K562 (cell line): ENCODE results near the gene PPT1. TPM values are rescaled to one million over a fixed set of nuclear protein-coding genes. Genes with fewer than 3 reads are reported as not detected.

Experiments used
- BMI1 ChIP-seq: fragments of 150-350 bp; IDR thresholded peaks from 2 replicates; pipeline ENCODE4 v1.6.1; 2014; ENCODE audit warnings: low read length
- CBFA2T3 ChIP-seq: fragments of 450-650 bp; IDR thresholded peaks from 2 replicates; pipeline ENCODE4 v1.6.1; 2017
- ILF3 ChIP-seq: fragments of 450-650 bp; IDR thresholded peaks from 2 replicates; pipeline ENCODE4 v1.6.1; 2018; ENCODE audit warnings: antibody characterized with exemption, mild to moderate bottlenecking, moderate library complexity, borderline replicate concordance
- JUND ChIP-seq, 2 experiments: IDR thresholded peaks; 2 replicates in 1 of 2; 3 replicates in 1 of 2; pipeline ENCODE4 v1.6.1; 2011; ENCODE audit warnings: borderline replicate concordance in 2 of 2, low read depth in 2 of 2, low read length in 2 of 2, improper control_type of control experiment in 1 of 2, missing biosample characterization in 1 of 2, missing genetic modification characterization in 1 of 2, missing genetic modification reagents in 1 of 2
- MTA1 ChIP-seq: fragments of 450-650 bp; IDR thresholded peaks from 2 replicates; pipeline ENCODE4 v1.6.1; 2017; ENCODE audit warnings: borderline replicate concordance
- PCBP2 ChIP-seq: fragments of 200-400 bp; formaldehyde crosslinking; IDR thresholded peaks from 2 replicates; pipeline ENCODE4 v1.6.1; 2018; ENCODE audit warnings: low read length, low read depth, mild to moderate bottlenecking, moderate library complexity; ENCODE audit not compliant: poor library complexity, severe bottlenecking
- POU5F1 ChIP-seq: fragments of 150-350 bp; IDR thresholded peaks from 2 replicates; pipeline ENCODE4 v1.6.1; 2014; ENCODE audit warnings: borderline replicate concordance, low read length, low read depth, mild to moderate bottlenecking; ENCODE audit not compliant: partially characterized antibody
- PTRF ChIP-seq: fragments of 450-650 bp; IDR thresholded peaks from 2 replicates; pipeline ENCODE4 v1.6.1; 2016; ENCODE audit warnings: mild to moderate bottlenecking, missing genetic modification characterization, missing compliant biosample characterization
- RBBP5 ChIP-seq: fragments of 200-600 bp; sonication (generic); IDR thresholded peaks from 2 replicates; pipeline ENCODE4 v1.6.1; 2012; ENCODE audit warnings: borderline replicate concordance, mild to moderate bottlenecking, low read length, control low read depth, inconsistent platforms; ENCODE audit not compliant: insufficient read depth, poor library complexity, severe bottlenecking
- SUPT5H ChIP-seq: fragments of 450-650 bp; IDR thresholded peaks from 2 replicates; pipeline ENCODE4 v1.6.1; 2016
- TAF9B ChIP-seq: fragments of 450-650 bp; IDR thresholded peaks from 2 replicates; pipeline ENCODE4 v1.6.1; 2018; ENCODE audit warnings: mild to moderate bottlenecking; ENCODE audit not compliant: partially characterized antibody
- TFE3 ChIP-seq: fragments of 450-650 bp; formaldehyde crosslinking; IDR thresholded peaks from 2 replicates; pipeline ENCODE4 v1.4.0; 2020; ENCODE audit warnings: mild to moderate bottlenecking, mixed read lengths
- THAP12 ChIP-seq: fragments of 250-450 bp; sonication (Bioruptor Pico); IDR thresholded peaks from 2 replicates; pipeline ENCODE4 v1.9.0; 2021; ENCODE audit warnings: mild to moderate bottlenecking, inconsistent platforms
- UBTF ChIP-seq, 2 experiments: IDR thresholded peaks; 2 replicates each; pipeline ENCODE4 v1.6.1; 2012; ENCODE audit warnings: improper control_type of control experiment in 2 of 2, low read depth in 2 of 2, low read length in 2 of 2, borderline replicate concordance in 1 of 2
- ZBTB2 ChIP-seq: fragments of 450-650 bp; IDR thresholded peaks from 2 replicates; pipeline ENCODE4 v1.6.1; 2016; ENCODE audit warnings: antibody characterized with exemption
- ZNF224 ChIP-seq: sonication (generic); formaldehyde crosslinking; IDR thresholded peaks from 2 replicates; pipeline ENCODE4 v1.8.0; 2022; ENCODE audit warnings: mild to moderate bottlenecking, missing genetic modification reagents
- ZNF24 ChIP-seq: fragments of 450-650 bp; IDR thresholded peaks from 2 replicates; pipeline ENCODE4 v1.6.1; 2016
- ZNF766 ChIP-seq: fragments of 200-800 bp; sonication (Bioruptor generic); conservative IDR thresholded peaks from 2 replicates; pipeline ENCODE4 v1.6.1; 2016; ENCODE audit warnings: missing genetic modification characterization, missing compliant biosample characterization
- polyA plus RNA-seq, 8 experiments: library from polyadenylated mRNA; depleted of rRNA in 4 of 8; stranded (reverse) in 5 of 8; unstranded in 3 of 8; fragments of >200 nt; fragmentation: Nextera tagmentation in 2 of 8; fragmentation: Illumina TruSeq in 1 of 8; extraction: Ambion mirVana in 2 of 8; extraction: Trizol in 1 of 8; gene quantifications; 2 replicates each; pipeline versions ENCODE4 v1.2.1 to v1.2.3, GENCODE V29; 2011 to 2014; ENCODE audit warnings: inconsistent platforms in 1 of 8, missing spikeins in 1 of 8
- total RNA-seq, 7 experiments: library from RNA; depleted of rRNA in 6 of 7; stranded (reverse); fragments of >200 nt in 6 of 7; fragmentation: Illumina TruSeq in 2 of 7; extraction: Trizol in 2 of 7; gene quantifications; 2 replicates each; pipeline versions ENCODE4 v1.2.1 to v1.2.3, GENCODE V29; 2011 to 2021; ENCODE audit warnings: low replicate concordance in 1 of 7

Gene PPT1
- total and polyA plus RNA-seq, 9 of the 15 experiments (the other 6 are each of a cell fraction or from before 2014, with no cell fraction given) = 72.2 to 285 (median 143) TPM

GRCh38 chr1:40032240-40032891 is 64.7 kb downstream of the PPT1 start (continued):
- TF ChIP-seq THAP12 (no peak), BMI1 (no peak), MTA1 (no peak), ZNF224 (no peak), PCBP2 (no peak), ILF3 (no peak; the same call in 1 of the 2 replicates), ZBTB2 (no peak), ZNF24 (peak; percentile 98), POU5F1 (no peak), ZNF766 (no peak), CBFA2T3 (no peak), TFE3 (CRISPR knock-in tag) (no peak), PTRF (tag) (no peak), RBBP5 (no peak), JUND (IDR thresholded peaks at IDR 0.05; ENCODE audit: borderline replicate concordance, low read depth, low read length) (peak; percentile 56; the same call in 1 of the 2 replicates), JUND (tag; IDR thresholded peaks at IDR 0.05; ENCODE audit: borderline replicate concordance, low read depth, low read length) (no peak; the same call in 2 of the 3 replicates), SUPT5H (no peak), UBTF (IDR thresholded peaks at IDR 0.05; ENCODE audit: borderline replicate concordance in 1 of 2, low read depth in 2 of 2, low read length in 2 of 2) (no peak), TAF9B (no peak)
- TF ChIP-seq, all 486 proteins: peak for 28
